ENCODE data around the gene DRD2. TPM values are rescaled to one million over a fixed set of nuclear protein-coding genes. Genes with fewer than 3 reads are reported as not detected.
A peak's percentile ranks its signal among the peaks of the same experiment; 100 is the strongest.

The DRD2 gene
- total RNA-seq, 6 donors from 2014 or later: 0.13 TPM; not detected in 5

DNA sequence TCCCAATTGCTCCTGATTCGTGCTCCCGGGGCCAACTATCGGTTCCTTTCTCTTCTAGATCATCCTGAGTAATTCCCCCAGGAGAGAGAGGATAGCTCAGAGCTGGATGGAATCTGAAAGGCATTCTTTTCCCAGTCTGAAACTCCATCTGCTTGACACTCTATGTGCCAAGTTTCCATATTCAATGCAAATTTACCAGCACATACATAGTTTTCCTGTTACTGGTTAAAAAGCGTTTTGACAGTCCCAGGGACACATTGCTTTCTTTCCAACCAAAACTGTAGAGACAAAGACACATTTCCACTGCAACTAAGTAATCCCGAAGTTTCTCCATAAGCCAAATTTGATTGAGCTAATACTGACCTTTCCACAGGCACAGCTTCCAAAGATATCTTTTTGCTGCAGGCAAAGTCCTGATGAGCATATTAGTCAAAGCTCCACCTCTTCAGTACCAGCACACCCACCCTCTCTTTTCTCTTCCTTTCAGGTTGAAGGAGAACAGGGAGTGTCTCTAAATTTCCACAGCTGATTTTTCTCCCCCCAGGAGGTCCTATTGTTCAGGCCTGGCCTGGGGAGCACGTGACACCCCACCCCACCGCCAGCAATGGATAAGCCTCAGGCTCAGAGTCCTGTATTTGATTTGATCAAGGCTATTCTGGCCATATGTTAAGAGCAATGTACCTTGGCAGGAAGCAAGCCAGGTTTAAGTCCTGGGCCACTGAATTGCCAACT, 97.4 kb downstream of the DRD2 start:
- Histone ChIP-seq H3K4me1 (no peaks in the 10 kb centered on the region), H3K4me3 (no peak overlapping the region), H3K27me3 (no peaks in the 10 kb centered on the region), H3K27ac (no peak overlapping the region), H3K36me3 (no peaks in the 10 kb centered on the region), H3K9me3 (no peaks in the 10 kb centered on the region)
- DNase-seq (no peak), ATAC-seq (ENCODE audit: low FRiP score in 2 of 2) (no peak)
- WGBS, 2 donors: 74 to 83% methylated on average over 7 of the region's 7 CpGs
- TF ChIP-seq POLR2AphosphoS5 (IDR thresholded peaks at IDR 0.05) (no peak), EP300 (IDR thresholded peaks at IDR 0.05) (no peak), POLR2A (IDR thresholded peaks at IDR 0.05) (no peak)
- TF ChIP-seq, protein P1, sequence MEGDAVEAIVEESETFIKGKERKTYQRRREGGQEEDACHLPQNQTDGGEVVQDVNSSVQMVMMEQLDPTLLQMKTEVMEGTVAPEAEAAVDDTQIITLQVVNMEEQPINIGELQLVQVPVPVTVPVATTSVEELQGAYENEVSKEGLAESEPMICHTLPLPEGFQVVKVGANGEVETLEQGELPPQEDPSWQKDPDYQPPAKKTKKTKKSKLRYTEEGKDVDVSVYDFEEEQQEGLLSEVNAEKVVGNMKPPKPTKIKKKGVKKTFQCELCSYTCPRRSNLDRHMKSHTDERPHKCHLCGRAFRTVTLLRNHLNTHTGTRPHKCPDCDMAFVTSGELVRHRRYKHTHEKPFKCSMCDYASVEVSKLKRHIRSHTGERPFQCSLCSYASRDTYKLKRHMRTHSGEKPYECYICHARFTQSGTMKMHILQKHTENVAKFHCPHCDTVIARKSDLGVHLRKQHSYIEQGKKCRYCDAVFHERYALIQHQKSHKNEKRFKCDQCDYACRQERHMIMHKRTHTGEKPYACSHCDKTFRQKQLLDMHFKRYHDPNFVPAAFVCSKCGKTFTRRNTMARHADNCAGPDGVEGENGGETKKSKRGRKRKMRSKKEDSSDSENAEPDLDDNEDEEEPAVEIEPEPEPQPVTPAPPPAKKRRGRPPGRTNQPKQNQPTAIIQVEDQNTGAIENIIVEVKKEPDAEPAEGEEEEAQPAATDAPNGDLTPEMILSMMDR (IDR thresholded peaks at IDR 0.05): no peak

DNA sequence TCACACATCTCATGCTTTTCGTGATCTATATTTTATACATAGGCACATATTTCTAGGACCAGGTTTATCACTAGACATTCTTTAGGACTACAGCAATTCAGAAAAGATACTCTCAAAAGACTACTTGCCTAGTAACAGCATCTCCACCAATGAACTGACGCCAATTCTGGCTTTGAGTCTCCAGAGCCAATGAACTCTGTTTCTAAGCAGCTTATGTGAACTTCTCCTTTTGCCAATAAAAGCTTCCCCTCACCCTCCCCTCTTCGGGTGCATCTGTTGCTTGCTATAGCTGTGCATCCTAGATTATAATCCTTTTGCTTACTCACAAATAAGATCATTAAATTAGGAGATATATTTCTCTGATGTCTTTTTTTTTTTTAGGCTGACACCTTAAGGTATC, 99.0 kb downstream of the DRD2 start:
- H3K36me3 ChIP-seq: no peaks in the 10 kb centered on the region

DNA sequence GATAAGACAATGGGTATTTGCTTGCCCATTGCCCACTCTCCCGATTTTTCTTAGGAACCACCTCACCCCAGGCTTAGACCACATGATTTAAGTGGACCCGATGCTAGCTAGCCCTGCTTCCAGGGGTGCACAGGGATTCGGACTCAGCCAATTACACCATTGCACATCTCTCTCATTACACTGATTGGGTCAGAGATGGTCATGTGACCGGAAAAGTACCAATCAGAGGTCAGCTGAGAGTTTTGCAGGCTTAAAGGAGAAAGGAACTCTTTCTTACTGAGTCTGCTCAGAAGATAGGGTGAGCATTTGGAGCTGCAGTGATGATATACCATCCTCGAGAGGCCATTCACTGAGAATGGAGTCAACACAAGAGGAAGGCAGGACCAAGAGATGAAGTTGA, 99.8 kb downstream of the DRD2 start:
- no peaks in the 10 kb centered on the region for H3K27me3 ChIP-seq
- no peaks in the 10 kb centered on the region for H3K36me3 ChIP-seq
- H3K4me1 ChIP-seq: no peaks in the 10 kb centered on the region
- TF ChIP-seq POLR2AphosphoS5 (IDR thresholded peaks at IDR 0.05): no peak
- TF ChIP-seq EP300 (IDR thresholded peaks at IDR 0.05): no peak
- no peak for TF ChIP-seq POLR2A (IDR thresholded peaks at IDR 0.05)
- TF ChIP-seq, protein P1 (IDR thresholded peaks at IDR 0.05): no peak
- DNase-seq (no peak), ATAC-seq (ENCODE audit: low FRiP score in 2 of 2) (no peak)
- WGBS, 2 donors: 88 to 91% methylated on average over 5 of the region's 5 CpGs
- no peaks in the 10 kb centered on the region for H3K9me3 ChIP-seq
- no peak overlapping the region for H3K4me3 ChIP-seq
- H3K27ac ChIP-seq: no peak overlapping the region

More for the DNA sequence above, 99.0 kb downstream of the DRD2 start:
- Histone ChIP-seq H3K9me3 (no peaks in the 10 kb centered on the region), H3K27me3 (no peaks in the 10 kb centered on the region), H3K27ac (no peak overlapping the region), H3K4me3 (no peak overlapping the region), H3K4me1 (no peaks in the 10 kb centered on the region)
- TF ChIP-seq, protein P1 (IDR thresholded peaks at IDR 0.05): no peak
- no peak for TF ChIP-seq EP300 (IDR thresholded peaks at IDR 0.05)
- no peak for TF ChIP-seq POLR2AphosphoS5 (IDR thresholded peaks at IDR 0.05)
- no peak for TF ChIP-seq POLR2A (IDR thresholded peaks at IDR 0.05)
- WGBS, 2 donors: 33 to 41% methylated on average over 3 of the region's 3 CpGs
- DNase-seq: no peak
- peak in 1 of 2 donors; percentile 35 for ATAC-seq (ENCODE audit: low FRiP score in 2 of 2)

DNA sequence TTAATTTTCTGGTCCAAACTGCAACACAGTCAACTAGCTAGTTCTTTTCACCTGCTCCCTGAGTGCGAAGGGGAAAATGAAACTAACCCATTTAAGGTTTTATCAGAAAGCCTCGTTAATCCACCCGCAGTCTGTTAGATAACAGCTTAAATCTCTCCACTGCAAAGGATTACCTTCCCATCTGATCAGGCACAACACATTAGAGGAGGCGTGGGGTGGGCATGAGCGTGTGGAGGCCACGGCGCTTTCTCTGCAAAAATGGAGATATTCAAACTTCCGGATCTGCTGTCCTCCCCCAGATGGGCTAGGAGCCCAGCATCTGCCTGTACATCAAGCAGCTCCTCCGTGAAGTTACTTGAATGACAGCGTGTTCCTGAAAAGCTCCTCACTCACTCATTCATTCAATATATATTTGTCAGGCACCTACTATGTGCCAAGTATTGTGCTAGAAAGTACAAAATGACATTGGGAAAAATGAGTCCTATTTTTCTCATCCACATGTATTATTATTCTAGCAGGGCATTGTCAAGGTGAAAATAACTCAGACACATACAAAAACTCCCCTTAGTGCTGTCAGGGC, 101.1 kb downstream of the DRD2 start:
- 83 to 89% methylated on average over 10 of the region's 10 CpGs for WGBS, 2 donors
- no peak for DNase-seq

DNA sequence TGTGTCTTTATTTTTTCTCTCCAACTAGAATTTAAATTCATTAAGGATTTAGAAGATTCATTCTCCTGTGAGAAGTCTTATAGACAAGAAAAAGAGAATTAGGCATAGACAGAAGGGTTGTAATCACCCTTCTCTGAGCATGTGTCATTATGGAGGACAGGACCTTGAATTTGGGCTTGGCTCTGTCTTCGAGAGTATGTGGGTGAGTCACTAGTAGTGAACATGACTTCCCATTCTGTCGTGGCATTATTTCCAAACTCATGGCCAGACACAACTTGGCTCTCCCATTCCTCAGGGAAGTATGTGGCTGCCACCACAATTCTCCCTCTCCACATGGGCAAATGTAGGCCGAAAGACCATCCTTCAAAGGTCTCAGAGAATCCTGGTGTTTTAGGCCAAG, 101.9 kb downstream of the DRD2 start:
- Histone ChIP-seq H3K36me3 (peaks cover 0 to 7% (median 3%) of the 10 kb centered on the region in 4 donors), H3K27ac (no peak overlapping the region), H3K27me3 (no peaks in the 10 kb centered on the region), H3K4me1 (no peaks in the 10 kb centered on the region), H3K4me3 (no peak overlapping the region), H3K9me3 (no peaks in the 10 kb centered on the region)
- TF ChIP-seq POLR2A (IDR thresholded peaks at IDR 0.05) (no peak), POLR2AphosphoS5 (IDR thresholded peaks at IDR 0.05) (no peak), EP300 (IDR thresholded peaks at IDR 0.05) (no peak)
- TF ChIP-seq, protein P1 (IDR thresholded peaks at IDR 0.05): no peak
- no peak for DNase-seq
- 77 to 79% methylated on average over 3 of the region's 3 CpGs for WGBS, 2 donors
- ATAC-seq (ENCODE audit: low FRiP score in 2 of 2): peak in 1 of 2 donors; percentile 29

More for the DNA sequence above, 101.1 kb downstream of the DRD2 start:
- no peaks in the 10 kb centered on the region for H3K27me3 ChIP-seq
- no peaks in the 10 kb centered on the region for H3K36me3 ChIP-seq
- no peaks in the 10 kb centered on the region for H3K9me3 ChIP-seq
- TF ChIP-seq POLR2A (IDR thresholded peaks at IDR 0.05): no peak
- no peak for ATAC-seq (ENCODE audit: low FRiP score in 2 of 2)
- H3K4me3 ChIP-seq: no peak overlapping the region
- H3K27ac ChIP-seq: no peak overlapping the region
- no peaks in the 10 kb centered on the region for H3K4me1 ChIP-seq

All from upper lobe of left lung (tissue), 6 donors.